Breast epithelium (tissue), 4 donors: ENCODE results near the gene SFXN5. TPM values are rescaled to one million over a fixed set of nuclear protein-coding genes. Genes with fewer than 3 reads are reported as not detected.

Experiments
- DNase-seq, 2 donors: peaks; one replicate each; pipeline ENCODE4 v3.0.0-alpha.2; 2019; ENCODE audit warnings: low spot score in 2 of 2
- H3K27ac ChIP-seq, 2 donors: fragments of 200-600 bp; sonication (generic) in 1 of 2; one replicate each; pipeline ENCODE4 v1.5.1; 2016 to 2019; ENCODE audit warnings: mild to moderate bottlenecking in 1 of 2
- H3K27me3 ChIP-seq, 2 donors: fragments of 200-600 bp; sonication (generic) in 1 of 2; one replicate each; pipeline versions ENCODE4 v1.5.1 to v1.6.0; 2017 to 2019; ENCODE audit warnings: control low read depth in 1 of 2, mild to moderate bottlenecking in 1 of 2
- H3K36me3 ChIP-seq: fragments of 200-600 bp; one replicate; pipeline ENCODE4 v1.5.1; 2019
- H3K4me1 ChIP-seq, 2 donors: fragments of 200-600 bp; sonication (generic); one replicate each; pipeline ENCODE4 v1.5.1; 2016 to 2019; ENCODE audit warnings: control low read depth in 1 of 2
- H3K4me3 ChIP-seq, 3 donors: fragments of 200-600 bp; sonication (generic); 1 replicate in 2 of 3; 2 replicates in 1 of 3; pipeline ENCODE4 v1.5.1; 2016 to 2019; ENCODE audit warnings: mild to moderate bottlenecking in 3 of 3, moderate library complexity in 2 of 3
- H3K9me3 ChIP-seq, 2 donors: fragments of 200-600 bp; sonication (generic) in 1 of 2; one replicate each; pipeline ENCODE4 v1.5.1; 2016 to 2019; ENCODE audit warnings: control low read depth in 1 of 2
- CTCF ChIP-seq, 3 donors: fragments of 450-650 bp; IDR thresholded peaks; one replicate each; pipeline ENCODE4 v1.5.1; 2016 to 2017; ENCODE audit warnings: antibody characterized with exemption in 3 of 3, mild to moderate bottlenecking in 3 of 3, moderate library complexity in 3 of 3
- POLR2A ChIP-seq: fragments of 450-650 bp; IDR thresholded peaks from one replicate; pipeline ENCODE4 v1.6.1; 2016; ENCODE audit warnings: antibody characterized with exemption, mild to moderate bottlenecking, moderate library complexity
- POLR2AphosphoS5 ChIP-seq, 3 donors: sonication (generic); formaldehyde crosslinking; IDR thresholded peaks; one replicate each; pipeline ENCODE4 v1.6.1; 2017; ENCODE audit warnings: antibody characterized with exemption in 3 of 3
- intact Hi-C: fragments of 100-400 bp; cut with DNase I; formaldehyde crosslinking; loops from one replicate; pipeline ENCODE4 v1.15.1; 2023; ENCODE audit warnings: low total_unique reads
- total RNA-seq, 3 donors: library from RNA; depleted of rRNA; stranded (reverse); fragments of >200 nt; gene quantifications; one replicate each; pipeline ENCODE4 v1.1.0, GENCODE V29; 2016

Gene SFXN5
- total RNA-seq, 3 donors from 2014 or later = 6.7 to 19.6 (median 12.8) TPM

GRCh38 chr2:73020657-73021370 lies 50.7 kb downstream of the SFXN5 start:
- Histone ChIP-seq H3K9me3 (no peaks in the 10 kb centered on the region), H3K4me3 (no peak overlapping the region), H3K27me3 (no peaks in the 10 kb centered on the region), H3K4me1 (no peaks in the 10 kb centered on the region), H3K36me3 (no peaks in the 10 kb centered on the region), H3K27ac (no peak overlapping the region)
- no peak for DNase-seq
- no peak for TF ChIP-seq POLR2A
- no peak for TF ChIP-seq CTCF (IDR thresholded peaks at IDR 0.05)
- TF ChIP-seq POLR2AphosphoS5 (IDR thresholded peaks at IDR 0.05) = no peak
- intact Hi-C loops = no loop called here

- no peaks in the 10 kb centered on the region for H3K4me1 ChIP-seq
- intact Hi-C loops = no loop called here
- H3K9me3 ChIP-seq = no peaks in the 10 kb centered on the region
- H3K36me3 ChIP-seq = no peaks in the 10 kb centered on the region
- TF ChIP-seq POLR2AphosphoS5 (IDR thresholded peaks at IDR 0.05) (no peak), POLR2A (no peak), CTCF (IDR thresholded peaks at IDR 0.05) (no peak)
- no peaks in the 10 kb centered on the region for H3K27me3 ChIP-seq
- DNase-seq = no peak
- no peak overlapping the region for H3K4me3 ChIP-seq
- H3K27ac ChIP-seq = no peak overlapping the region
These were observed 51.2 kb downstream of the SFXN5 start for GRCh38 chr2:73020306-73020656.

DNA sequence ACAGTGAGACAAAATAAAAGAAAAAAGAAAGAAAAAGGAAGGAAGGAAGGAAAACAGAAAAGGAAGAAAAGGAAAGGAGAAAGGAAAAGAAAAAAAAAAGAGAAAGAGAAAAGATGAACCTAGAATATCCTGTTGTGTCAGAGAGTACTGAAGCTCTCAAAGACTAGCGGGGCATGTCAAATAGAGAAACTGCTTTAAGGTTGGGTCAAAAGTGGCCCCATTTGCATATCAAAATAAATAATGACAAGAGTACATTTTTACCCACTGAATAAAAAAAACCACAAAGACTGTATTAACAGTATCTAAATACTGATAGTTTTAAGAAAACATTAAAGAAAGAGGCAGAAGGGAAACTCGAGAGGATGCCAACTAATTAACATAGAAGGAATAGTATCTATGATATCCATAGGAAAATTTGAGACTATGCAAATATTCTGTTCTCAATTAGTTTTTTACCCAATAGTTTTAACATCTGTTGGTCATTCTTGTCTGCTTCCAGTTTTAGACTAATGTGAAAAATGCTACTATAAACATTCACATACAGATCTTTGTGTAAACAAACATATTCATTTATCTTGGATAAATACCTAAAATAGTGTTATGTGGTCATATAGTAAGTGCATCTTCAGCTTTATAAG lies 53.2 kb downstream of the SFXN5 start:
- DNase-seq = no peak
- Histone ChIP-seq H3K27me3 (no peaks in the 10 kb centered on the region), H3K36me3 (no peaks in the 10 kb centered on the region), H3K27ac (no peak overlapping the region), H3K4me3 (no peak overlapping the region), H3K9me3 (no peaks in the 10 kb centered on the region), H3K4me1 (no peaks in the 10 kb centered on the region)
- intact Hi-C loops = no loop called here
- TF ChIP-seq POLR2A (no peak), CTCF (IDR thresholded peaks at IDR 0.05) (no peak), POLR2AphosphoS5 (IDR thresholded peaks at IDR 0.05) (no peak)

DNA sequence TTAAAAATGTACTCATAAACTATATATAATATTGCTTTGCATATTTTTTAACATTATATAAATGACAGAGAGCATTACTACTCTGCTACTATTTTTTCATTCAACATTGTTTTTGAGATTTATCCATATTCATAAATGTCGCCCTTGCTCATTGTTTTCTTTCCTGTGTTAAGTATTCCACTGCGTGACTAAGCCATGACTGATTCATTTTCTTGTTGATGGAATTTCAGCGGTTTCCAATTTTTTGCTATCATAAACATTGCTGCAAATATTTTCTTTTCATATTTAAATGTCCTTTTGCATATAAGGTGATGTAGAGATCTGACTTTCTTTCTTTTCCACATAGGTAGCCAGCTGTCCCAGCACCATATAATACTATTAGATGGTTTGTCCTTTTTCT lies 57.6 kb downstream of the SFXN5 start:
- no peaks in the 10 kb centered on the region for H3K4me1 ChIP-seq
- intact Hi-C loops = no loop called here
- no peak for TF ChIP-seq POLR2A
- TF ChIP-seq POLR2AphosphoS5 (IDR thresholded peaks at IDR 0.05) = no peak
- TF ChIP-seq CTCF (IDR thresholded peaks at IDR 0.05) = no peak
- H3K27me3 ChIP-seq = no peaks in the 10 kb centered on the region
- H3K27ac ChIP-seq = no peak overlapping the region
- DNase-seq = no peak
- no peak overlapping the region for H3K4me3 ChIP-seq
- no peaks in the 10 kb centered on the region for H3K9me3 ChIP-seq
- no peaks in the 10 kb centered on the region for H3K36me3 ChIP-seq

DNA sequence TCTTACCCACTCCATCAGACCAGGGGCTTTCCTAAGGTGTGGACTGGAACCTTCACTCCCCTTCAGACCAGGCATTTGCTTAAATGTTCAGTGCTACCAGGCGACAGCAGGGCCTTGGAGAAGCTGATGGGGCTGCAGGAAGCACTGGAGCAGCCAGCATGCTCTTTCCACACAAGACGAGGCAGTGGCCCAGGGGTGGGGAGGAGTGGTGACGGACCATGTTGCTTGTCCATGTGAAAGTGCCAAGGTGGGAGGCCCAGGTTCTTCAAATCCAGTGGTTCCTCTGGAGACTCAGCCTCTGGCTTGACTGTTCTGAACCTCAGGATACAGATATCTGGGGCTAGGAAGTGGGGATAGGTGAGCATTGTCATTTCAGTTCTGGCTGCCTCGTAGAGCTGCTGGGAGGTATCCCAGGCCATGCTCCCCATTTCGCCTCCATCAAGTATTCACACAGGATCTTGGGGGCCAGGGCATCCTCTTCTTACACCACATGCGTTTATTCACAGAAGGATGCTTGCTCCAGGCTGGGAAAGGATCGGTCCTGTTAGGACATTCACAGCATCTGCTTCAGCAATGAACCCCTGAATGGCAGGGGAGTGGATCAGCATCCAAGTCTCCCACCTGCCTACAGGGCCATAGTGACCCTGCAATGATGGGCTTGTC lies 62.2 kb downstream of the SFXN5 start:
- peak in 1 of 2 donors; percentile 12 for DNase-seq

More for the DNA sequence above, 62.2 kb downstream of the SFXN5 start:
- H3K9me3 ChIP-seq = no peaks in the 10 kb centered on the region
- no peaks in the 10 kb centered on the region for H3K36me3 ChIP-seq
- H3K4me3 ChIP-seq = no peak overlapping the region
- H3K27me3 ChIP-seq = no peaks in the 10 kb centered on the region
- H3K27ac ChIP-seq = no peak overlapping the region
- no peaks in the 10 kb centered on the region for H3K4me1 ChIP-seq
- TF ChIP-seq POLR2AphosphoS5 (IDR thresholded peaks at IDR 0.05) (no peak), CTCF (IDR thresholded peaks at IDR 0.05) (no peak), POLR2A (no peak)
- intact Hi-C loops = no loop called here
